Tibial artery (tissue), 4 donors: ENCODE data around the gene CHKB.

Experiments used
- DNase-seq, 2 donors: peaks; one replicate each; pipeline ENCODE4 v3.0.0-alpha.2; 2019
- H3K27ac ChIP-seq, 2 donors: fragments of 200-600 bp; sonication (generic) in 1 of 2; 1 replicate in 1 of 2; 2 replicates in 1 of 2; pipeline ENCODE4 v1.5.1; 2018 to 2019; ENCODE audit warnings: mild to moderate bottlenecking in 1 of 2
- H3K27me3 ChIP-seq, 2 donors: fragments of 200-600 bp; sonication (generic) in 1 of 2; one replicate each; pipeline versions ENCODE4 v1.5.1 to v1.6.0; 2016 to 2019
- H3K36me3 ChIP-seq, 3 donors: fragments of 200-600 bp; sonication (generic) in 2 of 3; one replicate each; pipeline ENCODE4 v1.5.1; 2016 to 2019; ENCODE audit warnings: mild to moderate bottlenecking in 2 of 3
- H3K4me1 ChIP-seq, 4 donors: fragments of 200-600 bp; sonication (generic) in 2 of 4; 1 replicate in 3 of 4; 2 replicates in 1 of 4; pipeline ENCODE4 v1.5.1; 2016 to 2019
- H3K4me3 ChIP-seq, 2 donors: fragments of 200-600 bp; sonication (generic) in 1 of 2; 1 replicate in 1 of 2; 2 replicates in 1 of 2; pipeline ENCODE4 v1.5.1; 2018 to 2019; ENCODE audit warnings: mild to moderate bottlenecking in 2 of 2
- H3K9me3 ChIP-seq, 3 donors: fragments of 200-600 bp; sonication (generic) in 1 of 3; one replicate each; pipeline ENCODE4 v1.5.1; 2016 to 2019
- intact Hi-C: fragments of 100-400 bp; cut with DNase I; formaldehyde crosslinking; loops from one replicate; pipeline ENCODE4 v1.15.0; 2023; ENCODE audit warnings: low total_unique reads
- TF ChIP-seq, protein P1 (sequence below), 2 experiments: fragments of 200-600 bp in 1 of 2; fragments of 450-650 bp in 1 of 2; IDR thresholded peaks; one replicate each; pipeline ENCODE4 v1.5.1; 2017 to 2019; ENCODE audit warnings: antibody characterized with exemption in 2 of 2, mild to moderate bottlenecking in 1 of 2, moderate library complexity in 1 of 2

CHKB gene

DNA sequence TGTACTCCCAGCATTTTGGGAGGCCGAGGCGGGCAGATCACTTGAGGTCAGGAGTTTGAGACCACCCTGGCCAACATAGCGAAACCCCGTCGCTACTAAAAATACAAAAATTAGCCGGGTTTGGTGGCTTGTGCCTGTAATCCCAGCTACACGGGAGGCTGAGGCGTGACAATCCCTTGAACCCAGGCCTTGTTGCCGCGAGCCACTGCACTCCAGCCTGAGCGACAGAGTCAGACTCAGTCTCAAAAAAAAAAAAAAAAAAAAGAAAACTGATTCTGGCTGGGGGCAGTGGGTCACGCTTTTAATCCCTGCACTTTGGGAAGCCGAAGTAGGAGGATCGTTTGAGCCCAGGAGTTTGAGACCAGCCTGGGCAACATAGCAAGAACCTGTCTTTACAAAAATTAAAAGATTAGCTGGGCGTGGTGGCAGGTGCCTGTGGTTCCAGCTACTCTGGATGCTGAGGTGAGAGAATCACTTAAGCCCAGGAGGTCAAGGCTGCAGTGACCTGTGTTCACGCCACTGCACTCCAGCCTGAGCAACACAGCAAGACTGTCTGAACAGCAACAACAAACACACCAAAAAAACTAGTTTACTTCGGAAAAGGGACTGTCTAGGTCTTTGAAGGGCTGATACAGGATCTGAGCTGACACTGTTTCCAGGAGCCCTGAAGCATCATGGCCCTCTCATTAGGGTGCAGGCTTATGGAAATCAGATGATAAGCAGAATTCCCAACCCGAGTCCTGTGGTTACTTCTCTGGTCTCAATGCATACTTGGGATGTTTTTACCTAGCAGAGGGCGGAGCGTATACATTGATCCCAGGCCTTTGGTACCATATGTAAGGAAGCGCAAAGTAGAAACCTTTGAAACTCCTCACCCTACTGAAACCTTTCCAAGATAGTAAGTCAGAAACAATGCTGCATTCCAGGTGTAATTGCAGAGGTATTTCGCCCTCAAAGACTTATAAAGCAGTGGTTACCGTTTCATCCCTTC is 1.8 kb upstream of the CHKB start:
- H3K9me3 ChIP-seq: no peaks in the 10 kb centered on the region
- intact Hi-C loops: loop anchor here (5.0 kb wide), 1 partner anchor 57 kb away; the partner anchor contains the start of gene SCO2
- no peak overlapping the region for H3K4me3 ChIP-seq
- H3K27ac ChIP-seq: no peak overlapping the region
- H3K36me3 ChIP-seq: peaks cover 0 to 3% (median 0%) of the 10 kb centered on the region in 3 donors
- H3K27me3 ChIP-seq: no peaks in the 10 kb centered on the region
- H3K4me1 ChIP-seq: peaks cover 0 to 26% (median 19%) of the 10 kb centered on the region in 4 donors
- TF ChIP-seq, protein P1, sequence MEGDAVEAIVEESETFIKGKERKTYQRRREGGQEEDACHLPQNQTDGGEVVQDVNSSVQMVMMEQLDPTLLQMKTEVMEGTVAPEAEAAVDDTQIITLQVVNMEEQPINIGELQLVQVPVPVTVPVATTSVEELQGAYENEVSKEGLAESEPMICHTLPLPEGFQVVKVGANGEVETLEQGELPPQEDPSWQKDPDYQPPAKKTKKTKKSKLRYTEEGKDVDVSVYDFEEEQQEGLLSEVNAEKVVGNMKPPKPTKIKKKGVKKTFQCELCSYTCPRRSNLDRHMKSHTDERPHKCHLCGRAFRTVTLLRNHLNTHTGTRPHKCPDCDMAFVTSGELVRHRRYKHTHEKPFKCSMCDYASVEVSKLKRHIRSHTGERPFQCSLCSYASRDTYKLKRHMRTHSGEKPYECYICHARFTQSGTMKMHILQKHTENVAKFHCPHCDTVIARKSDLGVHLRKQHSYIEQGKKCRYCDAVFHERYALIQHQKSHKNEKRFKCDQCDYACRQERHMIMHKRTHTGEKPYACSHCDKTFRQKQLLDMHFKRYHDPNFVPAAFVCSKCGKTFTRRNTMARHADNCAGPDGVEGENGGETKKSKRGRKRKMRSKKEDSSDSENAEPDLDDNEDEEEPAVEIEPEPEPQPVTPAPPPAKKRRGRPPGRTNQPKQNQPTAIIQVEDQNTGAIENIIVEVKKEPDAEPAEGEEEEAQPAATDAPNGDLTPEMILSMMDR (IDR thresholded peaks at IDR 0.05): no peak
- no peak for DNase-seq

DNA sequence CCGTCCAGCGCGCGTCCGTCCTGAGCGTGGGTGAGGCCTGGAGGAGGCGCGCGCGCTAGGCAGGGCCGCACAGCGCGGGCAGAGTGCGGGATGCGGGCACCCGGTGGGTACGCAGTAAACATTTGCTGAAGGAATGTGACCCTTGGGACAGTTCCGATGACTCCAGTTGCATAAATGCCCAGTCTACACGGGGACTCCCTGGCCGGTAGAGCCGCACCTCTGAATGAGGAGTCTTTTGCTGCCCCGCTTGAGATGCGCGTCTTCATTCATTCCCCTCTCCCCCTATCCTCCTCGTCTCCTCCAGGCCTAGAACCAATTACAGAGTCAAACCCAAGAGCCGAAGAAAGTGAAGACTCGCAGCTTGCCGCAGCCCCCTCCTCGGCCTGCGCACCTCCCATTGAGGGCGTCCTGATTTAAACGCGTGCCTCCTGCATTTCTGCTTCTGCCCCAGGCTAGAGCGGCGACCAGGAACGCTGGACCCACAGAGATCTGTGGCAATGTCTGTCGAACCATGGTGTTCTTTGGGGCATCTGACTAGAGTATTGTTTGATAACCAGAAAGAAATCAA is 729 bp upstream of the CHKB start:
- intact Hi-C loops: loop anchor here (5.0 kb wide), 1 partner anchor 56 kb away; the partner anchor contains the start of gene SCO2
- Histone ChIP-seq H3K4me3 (peak overlapping the region; percentile 60 to 80), H3K4me1 (peaks cover 0 to 29% (median 25%) of the 10 kb centered on the region in 4 donors), H3K9me3 (no peaks in the 10 kb centered on the region), H3K27ac (peak overlapping the region; percentile 83 to 95), H3K27me3 (peaks cover 0 to 8% of the 10 kb centered on the region in 2 donors), H3K36me3 (peaks cover 0 to 3% (median 0%) of the 10 kb centered on the region in 3 donors)
- no peak for DNase-seq
- TF ChIP-seq, protein P1 (IDR thresholded peaks at IDR 0.05): no peak

DNA sequence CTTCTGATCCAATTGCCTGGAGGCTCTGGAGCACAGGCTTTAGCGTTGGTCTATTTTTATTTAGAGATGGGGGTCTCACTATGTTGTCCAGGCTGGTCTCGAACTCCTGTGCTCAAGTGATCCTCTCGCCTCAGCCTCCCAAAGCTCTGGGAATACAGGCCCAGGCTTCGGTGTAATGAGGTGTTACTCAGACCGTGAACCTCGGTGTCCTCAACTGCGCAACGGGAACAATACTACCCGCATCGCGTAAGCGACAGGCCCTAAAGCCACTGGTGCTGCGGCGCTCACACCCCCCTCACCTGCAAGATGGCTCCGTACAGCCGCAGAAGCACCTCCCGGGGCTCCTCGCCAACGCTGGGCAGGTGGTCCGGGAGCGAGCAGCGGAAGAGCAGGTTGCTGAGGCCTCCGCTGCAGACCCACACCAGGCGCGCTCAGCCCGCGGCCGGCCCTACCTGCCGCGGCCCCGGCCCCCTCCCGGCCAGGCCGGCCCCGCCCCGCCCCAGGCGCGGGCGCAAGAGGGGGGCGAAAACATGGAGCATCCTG is 628 bp downstream of the CHKB start:
- Histone ChIP-seq H3K4me1 (peaks cover 0 to 35% (median 29%) of the 10 kb centered on the region in 4 donors), H3K36me3 (peaks cover 0 to 3% (median 0%) of the 10 kb centered on the region in 3 donors), H3K27me3 (peaks cover 0 to 22% of the 10 kb centered on the region in 2 donors), H3K27ac (peak overlapping the region; percentile 83 to 95), H3K9me3 (no peaks in the 10 kb centered on the region), H3K4me3 (peak overlapping the region; percentile 60 to 80)
- DNase-seq: no peak
- TF ChIP-seq, protein P1 (IDR thresholded peaks at IDR 0.05): no peak
- intact Hi-C loops: loop anchor here (2.0 to 5.0 kb wide), 2 partner anchors 47 to 55 kb away; partner anchors contain the start of genes ARSA and SCO2

DNA sequence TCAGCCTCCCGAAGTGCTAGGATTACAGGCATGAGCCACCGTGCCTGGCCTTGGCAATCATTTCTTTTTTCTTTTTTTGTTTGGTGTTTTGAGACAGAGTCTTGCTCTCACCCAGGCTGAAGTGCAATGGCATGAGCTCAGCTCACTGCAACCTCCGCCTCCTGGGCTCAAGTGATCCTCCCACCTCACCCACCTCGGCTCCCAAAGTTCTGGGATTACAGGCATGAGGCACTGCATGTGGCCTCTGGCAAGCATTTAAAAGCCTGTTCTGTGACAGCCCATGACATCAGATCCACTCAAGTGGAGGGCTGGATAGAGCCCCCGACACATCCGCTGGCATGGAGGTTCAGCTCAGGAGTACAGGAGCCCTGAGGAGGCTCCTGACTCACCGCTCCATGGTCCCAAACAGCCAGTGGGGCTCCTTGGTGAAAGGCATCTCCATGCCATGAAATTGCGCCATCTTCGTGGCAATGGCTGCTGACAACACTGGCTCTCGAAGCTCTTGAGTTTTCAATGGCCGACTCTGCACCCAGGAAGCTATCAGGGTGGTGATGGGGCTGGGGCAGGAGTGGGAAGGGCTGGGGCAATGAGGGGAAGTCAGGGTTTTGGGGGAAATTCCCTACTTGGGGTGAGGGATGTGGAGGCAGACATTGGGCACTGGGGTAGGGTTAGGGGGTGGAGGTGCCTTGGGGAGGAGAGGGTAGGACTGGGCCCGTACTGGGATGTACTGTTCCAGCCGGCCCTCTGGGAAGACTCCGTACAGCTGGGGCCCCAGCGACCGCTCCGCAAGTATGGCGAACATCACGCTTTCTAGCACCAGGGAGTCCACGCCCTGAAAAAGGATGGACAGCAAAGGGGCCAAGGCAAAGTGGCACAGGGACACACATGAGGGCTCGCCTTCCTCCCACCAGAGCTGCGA is 1.4 kb downstream of the CHKB start:
- H3K27me3 ChIP-seq: peaks cover 0 to 28% of the 10 kb centered on the region in 2 donors
- no peaks in the 10 kb centered on the region for H3K9me3 ChIP-seq
- intact Hi-C loops: loop anchor here (2.0 to 5.0 kb wide), 2 partner anchors 48 to 54 kb away; partner anchors contain the start of genes ARSA and SCO2
- no peak for DNase-seq
- H3K27ac ChIP-seq: peak overlapping the region; percentile 83 to 95
- H3K4me1 ChIP-seq: peaks cover 0 to 35% (median 29%) of the 10 kb centered on the region in 4 donors
- peak overlapping the region; percentile 60 to 80 for H3K4me3 ChIP-seq
- H3K36me3 ChIP-seq: peaks cover 0 to 3% (median 0%) of the 10 kb centered on the region in 3 donors
- TF ChIP-seq, protein P1 (IDR thresholded peaks at IDR 0.05): no peak
